Endothelial cell of umbilical vein (primary cell): ENCODE results near the gene ATP2A2. TPM values are rescaled to one million over a fixed set of nuclear protein-coding genes. Genes with fewer than 3 reads are reported as not detected.

ENCODE experiments used
- BruUV-seq: library from RNA; stranded (reverse); fragments of 400-500 nt; replicated peaks from 2 replicates; lab custom pipeline; 2021; lab: Mats Ljungman, UMichigan
- CTCF ChIA-PET: fragments of 300-600, 350-600 bp; sonication (Branson Sonifier 250); formaldehyde crosslinking; loops from one replicate; lab custom pipeline; 2021; ENCODE audit warnings: antibody characterized with exemption, inconsistent platforms; lab: Charles Lee
- POLR2A ChIA-PET: fragments of 300-600, 350-600 bp; sonication (Branson Sonifier 250); formaldehyde crosslinking; loops from one replicate; lab custom pipeline; 2021; ENCODE audit warnings: antibody characterized with exemption, inconsistent platforms; lab: Charles Lee
- DNase-seq: peaks from one replicate; pipeline ENCODE4 v3.0.0-alpha.2; 2011; ENCODE audit warnings: low read depth, low spot score
- FAIRE-seq: peaks from 2 replicates; lab custom pipeline; 2011; peaks lifted over from hg19 to GRCh38; lab: Jason Lieb, UNC
- H2AFZ ChIP-seq: 2 replicates; pipeline ENCODE4 v1.6.0; 2012; ENCODE audit warnings: low read depth, low read length, control low read depth, inconsistent platforms
- H3K27ac ChIP-seq: 2 replicates; pipeline ENCODE4 v1.5.1; 2011; ENCODE audit warnings: low read depth, mild to moderate bottlenecking, control low read depth, low read length, moderate library complexity; ENCODE audit not compliant: insufficient read depth
- H3K27me3 ChIP-seq, 2 experiments: 2 replicates each; pipeline versions ENCODE4 v1.6.0 to v1.6.1; 2011; ENCODE audit warnings: low read length in 2 of 2, mixed read lengths in 1 of 2; ENCODE audit not compliant: control insufficient read depth in 2 of 2, insufficient read depth in 2 of 2
- H3K36me3 ChIP-seq, 2 experiments: 2 replicates in 1 of 2; 3 replicates in 1 of 2; pipeline ENCODE4 v1.5.1; 2011; ENCODE audit warnings: low read length in 2 of 2, mild to moderate bottlenecking in 1 of 2, moderate library complexity in 1 of 2; ENCODE audit not compliant: control insufficient read depth in 2 of 2, insufficient read depth in 2 of 2; ENCODE audit errors: extremely low read depth in 1 of 2
- H3K4me1 ChIP-seq: 3 replicates; pipeline ENCODE4 v1.5.1; 2011; ENCODE audit warnings: mild to moderate bottlenecking, low read length; ENCODE audit not compliant: control insufficient read depth, insufficient read depth; ENCODE audit errors: extremely low read depth
- H3K4me2 ChIP-seq: 2 replicates; pipeline ENCODE4 v1.6.1; 2011; ENCODE audit warnings: low read length, control low read depth, mixed read lengths; ENCODE audit not compliant: insufficient read depth
- H3K4me3 ChIP-seq, 3 experiments: fragments of 200-600 bp in 1 of 3; sonication (generic), shearing (Covaris generic) in 1 of 3; replicated peaks in 1 of 3; 2 replicates each; pipeline ENCODE4 v1.5.1; 2011 to 2016; ENCODE audit warnings: control low read depth in 3 of 3, low read length in 3 of 3, mild to moderate bottlenecking in 2 of 3, inconsistent platforms in 1 of 3, low read depth in 1 of 3, moderate library complexity in 1 of 3; ENCODE audit not compliant: insufficient read depth in 1 of 3
- H3K79me2 ChIP-seq: 2 replicates; pipeline ENCODE4 v1.6.0; 2012; ENCODE audit warnings: low read length, inconsistent platforms; ENCODE audit not compliant: control insufficient read depth, insufficient read depth
- H3K9ac ChIP-seq: replicated peaks from 2 replicates; pipeline ENCODE3; 2011; ENCODE audit warnings: low read length, control low read depth; ENCODE audit not compliant: insufficient read depth; ENCODE audit errors: extremely low read depth
- H3K9me1 ChIP-seq: replicated peaks from 3 replicates; pipeline ENCODE4 v1.6.0; 2011; ENCODE audit warnings: mild to moderate bottlenecking, low read length; ENCODE audit not compliant: control insufficient read depth, insufficient read depth; ENCODE audit errors: extremely low read depth
- H3K9me3 ChIP-seq: replicated peaks from 2 replicates; pipeline ENCODE4 v1.5.1; 2012; ENCODE audit warnings: low read length, inconsistent platforms; ENCODE audit not compliant: control insufficient read depth, insufficient read depth
- H4K20me1 ChIP-seq: replicated peaks from 2 replicates; pipeline ENCODE3; 2011; ENCODE audit warnings: mild to moderate bottlenecking, low read length; ENCODE audit not compliant: control insufficient read depth, insufficient read depth; ENCODE audit errors: extremely low read depth
- CTCF ChIP-seq, 2 donors: IDR thresholded peaks; 1 replicate in 1 of 2; 2 replicates in 1 of 2; pipeline ENCODE4 v1.5.1; 2011; ENCODE audit warnings: low read length in 2 of 2, mild to moderate bottlenecking in 2 of 2, moderate library complexity in 2 of 2, control low read depth in 1 of 2, inconsistent platforms in 1 of 2, low read depth in 1 of 2; ENCODE audit not compliant: insufficient read depth in 1 of 2; ENCODE audit errors: extremely low read depth in 1 of 2
- EZH2 ChIP-seq: IDR thresholded peaks from 2 replicates; pipeline ENCODE4 v1.6.1; 2012; ENCODE audit warnings: borderline replicate concordance, low read depth, mild to moderate bottlenecking, moderate library complexity, low read length, inconsistent platforms; ENCODE audit not compliant: severe bottlenecking
- FOS ChIP-seq: IDR thresholded peaks from 2 replicates; pipeline ENCODE4 v1.6.1; 2011; ENCODE audit warnings: mild to moderate bottlenecking, low read length, moderate library complexity, borderline replicate concordance; ENCODE audit not compliant: insufficient read depth
- GATA2 ChIP-seq: IDR thresholded peaks from 2 replicates; pipeline ENCODE4 v1.7.0; 2011; ENCODE audit warnings: low read depth, mild to moderate bottlenecking, moderate library complexity, mixed read lengths, low read length; ENCODE audit not compliant: insufficient read length, insufficient read depth
- JUN ChIP-seq: IDR thresholded peaks from 2 replicates; pipeline ENCODE4 v1.6.1; 2011; ENCODE audit warnings: borderline replicate concordance, low read depth; ENCODE audit not compliant: insufficient read length, insufficient read depth
- MAX ChIP-seq: IDR thresholded peaks from 2 replicates; pipeline ENCODE4 v1.6.1; 2011; ENCODE audit not compliant: insufficient read depth, insufficient read length
- MYC ChIP-seq: IDR thresholded peaks from one replicate; pipeline ENCODE4 v1.6.1; 2011; ENCODE audit warnings: mild to moderate bottlenecking, low read depth, low read length
- POLR2A ChIP-seq: IDR thresholded peaks from 2 replicates; pipeline ENCODE4 v1.6.1; 2012; ENCODE audit warnings: low read depth, mild to moderate bottlenecking, control low read depth, low read length
- POLR2AphosphoS5 ChIP-seq: IDR thresholded peaks from 2 replicates; pipeline ENCODE4 v1.6.1; 2012; ENCODE audit warnings: low read depth, mild to moderate bottlenecking, control low read depth, low read length, moderate library complexity; ENCODE audit not compliant: insufficient read depth
- dilution Hi-C: fragments of 300-500 bp; cut with MboI; formaldehyde crosslinking; loops from one replicate; pipeline ENCODE4 v1.15.0; 2019; ENCODE audit warnings: low sequenced_read_pairs; ENCODE audit not compliant: extremely low pct_ligation_motif_present
- intact Hi-C: fragments of 100-400 bp; cut with micrococcal nuclease; formaldehyde crosslinking; loops from one replicate; pipeline ENCODE4 v1.10.0; 2022
- polyA plus RNA-seq, 4 experiments: library from polyadenylated mRNA; depleted of rRNA in 3 of 4; stranded (reverse) in 3 of 4; unstranded in 1 of 4; fragments of >200 nt; gene quantifications; 2 replicates each; pipeline versions ENCODE4 v1.2.1 to v1.2.3, GENCODE V29; 2011 to 2012; ENCODE audit warnings: missing spikeins in 1 of 4
- total RNA-seq: library from RNA; stranded (reverse); gene quantifications from 2 replicates; pipeline ENCODE4 v1.2.3, GENCODE V29; 2021

Gene ATP2A2
- total and polyA plus RNA-seq, 2 donors (not counting 3 experiments of a cell fraction or from before 2014, with no cell fraction given): 102 to 239 TPM

DNA sequence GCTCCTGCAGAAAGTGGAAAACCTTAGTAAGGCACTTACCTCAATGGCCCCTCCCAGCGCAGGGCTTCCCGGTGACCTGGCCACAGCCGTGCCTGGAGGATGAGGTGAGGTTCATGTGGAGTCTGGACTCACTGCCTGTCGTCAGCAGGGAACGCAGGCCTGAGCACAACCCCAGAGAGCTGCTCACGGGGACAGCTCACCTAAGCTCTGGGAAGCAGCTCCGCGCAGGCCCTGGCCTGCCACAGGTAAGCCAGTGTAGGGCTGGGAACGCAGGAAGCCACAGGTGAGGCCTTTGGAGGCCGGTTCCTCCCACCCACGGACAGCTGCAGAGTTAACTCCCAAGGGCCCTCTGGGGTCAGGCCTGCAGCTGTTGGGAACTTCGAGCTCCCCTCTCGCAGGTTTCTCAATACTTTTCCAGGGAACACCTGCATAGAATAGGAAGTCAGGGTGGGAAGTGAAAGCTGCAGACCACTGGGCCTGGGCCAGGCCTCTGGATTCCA, 89.7 kb downstream of the ATP2A2 start:
- Histone ChIP-seq H3K9me1 (no peaks in the 10 kb centered on the region), H3K9me3 (no peaks in the 10 kb centered on the region), H3K4me3 (no peak overlapping the region), H3K27ac (no peak overlapping the region), H3K4me1 (no peaks in the 10 kb centered on the region), H3K27me3 (no peaks in the 10 kb centered on the region), H3K4me2 (no peak overlapping the region), H4K20me1 (no peaks in the 10 kb centered on the region), H3K9ac (no peak overlapping the region), H3K79me2 (no peaks in the 10 kb centered on the region), H2AFZ (no peak overlapping the region), H3K36me3 (peaks cover 29 to 30% of the 10 kb centered on the region in 2 experiments)
- dilution Hi-C loops (no loop called here), intact Hi-C loops (no loop called here)
- DNase-seq: no peak
- FAIRE-seq: no peak
- no TSS peak for BruUV-seq
- ChIA-PET POLR2A (interaction anchor here (0.6 kb wide), 1 partner anchor 60 kb away, joined by 8 read pairs; no protein-coding TSS in a partner anchor), CTCF (interaction anchor here (0.5 to 1.7 kb wide), 2 partner anchors 60 to 203 kb away, joined by 3 to 7 read pairs; no protein-coding TSS in a partner anchor)
- no peak for TF ChIP-seq FOS
- no peak for TF ChIP-seq JUN
- no peak for TF ChIP-seq POLR2A
- no peak for TF ChIP-seq POLR2AphosphoS5
- TF ChIP-seq MAX: no peak
- no peak for TF ChIP-seq EZH2
- no peak for TF ChIP-seq CTCF (IDR thresholded peaks at IDR 0.05; ENCODE audit: extremely low read depth in 1 of 2, insufficient read depth in 1 of 2, low read depth in 1 of 2, low read length in 2 of 2)
- TF ChIP-seq MYC: no peak
- TF ChIP-seq GATA2: no peak
